Kidney epithelial cell (primary cell): ENCODE data around the gene FTO. TPM values are rescaled to one million over a fixed set of nuclear protein-coding genes. Genes with fewer than 3 reads are reported as not detected.

ENCODE experiments used
- DNase-seq: peaks from one replicate; pipeline ENCODE4 v3.0.0-alpha.2; 2010; ENCODE audit warnings: low read depth
- H3K27me3 ChIP-seq: 2 replicates; pipeline ENCODE4 v1.6.0; 2011; ENCODE audit warnings: low read length; ENCODE audit not compliant: control insufficient read depth, insufficient read depth
- H3K36me3 ChIP-seq: 2 replicates; pipeline ENCODE4 v1.5.1; 2011; ENCODE audit warnings: low read length; ENCODE audit not compliant: control insufficient read depth, insufficient read depth
- H3K4me3 ChIP-seq: 2 replicates; pipeline ENCODE4 v1.5.1; 2011; ENCODE audit warnings: low read depth, mild to moderate bottlenecking, control low read depth, low read length
- CTCF ChIP-seq: IDR thresholded peaks from 2 replicates; pipeline ENCODE4 v1.5.1; 2011; ENCODE audit warnings: mild to moderate bottlenecking, moderate library complexity, low read length, control low read depth, inconsistent platforms; ENCODE audit not compliant: insufficient read depth, poor library complexity, severe bottlenecking
- total RNA-seq: library from RNA; depleted of rRNA; stranded (reverse); fragments of >200 nt; gene quantifications from 2 replicates; pipeline ENCODE4 v1.2.3, GENCODE V29; 2015

Gene FTO
- total RNA-seq, 1 donor from 2014 or later, result 66.9 TPM

GRCh38 chr16:53755026-53755910, 51.3 kb downstream of the FTO start:
- no peak for TF ChIP-seq CTCF
- Histone ChIP-seq H3K36me3 (no peaks in the 10 kb centered on the region), H3K27me3 (no peaks in the 10 kb centered on the region), H3K4me3 (no peak overlapping the region)
- peak; percentile 65 for DNase-seq

- peak; percentile 87 for DNase-seq
- no peak overlapping the region for H3K4me3 ChIP-seq
These were observed 52.5 kb downstream of the FTO start for GRCh38 chr16:53756275-53756996.

GRCh38 chr16:53757971-53758609, 54.1 kb downstream of the FTO start:
- H3K36me3 ChIP-seq, result no peaks in the 10 kb centered on the region
- no peaks in the 10 kb centered on the region for H3K27me3 ChIP-seq
- no peak for DNase-seq
- no peak overlapping the region for H3K4me3 ChIP-seq
- no peak for TF ChIP-seq CTCF

More at GRCh38 chr16:53756275-53756996, 52.5 kb downstream of the FTO start:
- TF ChIP-seq CTCF, result no peak
- Histone ChIP-seq H3K36me3 (no peaks in the 10 kb centered on the region), H3K27me3 (no peaks in the 10 kb centered on the region)

GRCh38 chr16:53761962-53762703, 58.2 kb downstream of the FTO start:
- Histone ChIP-seq H3K36me3 (no peaks in the 10 kb centered on the region), H3K27me3 (no peaks in the 10 kb centered on the region), H3K4me3 (no peak overlapping the region)
- no peak for TF ChIP-seq CTCF
- no peak for DNase-seq

- no peaks in the 10 kb centered on the region for H3K36me3 ChIP-seq
- no peak for DNase-seq
- TF ChIP-seq CTCF, result no peak
- no peak overlapping the region for H3K4me3 ChIP-seq
- H3K27me3 ChIP-seq, result no peaks in the 10 kb centered on the region
These were observed 62.5 kb downstream of the FTO start for GRCh38 chr16:53766304-53767016.
